Measurements from ENCODE around the gene TNFAIP1. TPM values are rescaled to one million over a fixed set of nuclear protein-coding genes. Genes with fewer than 3 reads are reported as not detected.
A peak's percentile ranks its signal among the peaks of the same experiment; 100 is the strongest.
"Not testable (repeated sequence)": the region's sequence is repeated elsewhere in the genome, so short reads cannot be mapped to it uniquely, and the experiment has no call there.

TNFAIP1 gene
- total RNA-seq, 1 experiment from 2014 or later = 49.4 TPM

GRCh38 chr17:28338056-28338768, 2.7 kb downstream of the TNFAIP1 start:
- peak overlapping the region; percentile 9 for H3K27ac Mint-ChIP-seq (ENCODE audit: unreplicated experiment)
- CTCF ChIA-PET = no interaction called here
- no TSS peak for BruUV-seq (replicated peaks)
- peaks cover 65% of the 10 kb centered on the region for H3K36me3 Mint-ChIP-seq (ENCODE audit: insufficient read depth, unreplicated experiment)
- intact Hi-C loops (cut with micrococcal nuclease; ENCODE audit: unreplicated experiment) = no loop called here
- H3K4me1 Mint-ChIP-seq (ENCODE audit: low read depth, unreplicated experiment) = peaks cover 31% of the 10 kb centered on the region
- no peaks in the 10 kb centered on the region for H3K9me3 Mint-ChIP-seq (ENCODE audit: low read depth, unreplicated experiment)
- TF ChIP-seq CTCF (IDR thresholded peaks at IDR 0.05; ENCODE audit: unreplicated experiment) = no peak
- no peaks in the 10 kb centered on the region for H3K27me3 Mint-ChIP-seq (ENCODE audit: unreplicated experiment)
- DNase-seq = no peak
- H3K4me3 Mint-ChIP-seq (ENCODE audit: low read depth, unreplicated experiment) = peak overlapping the region; percentile 93

GRCh38 chr17:28338769-28339212, 3.2 kb downstream of the TNFAIP1 start:
- H3K36me3 Mint-ChIP-seq (ENCODE audit: insufficient read depth, unreplicated experiment) = peaks cover 64% of the 10 kb centered on the region
- H3K9me3 Mint-ChIP-seq (ENCODE audit: low read depth, unreplicated experiment); BruUV-seq (replicated peaks); CTCF ChIA-PET; H3K27me3 Mint-ChIP-seq (ENCODE audit: unreplicated experiment); DNase-seq; intact Hi-C loops (cut with micrococcal nuclease; ENCODE audit: unreplicated experiment); H3K27ac Mint-ChIP-seq (ENCODE audit: unreplicated experiment); H3K4me3 Mint-ChIP-seq (ENCODE audit: low read depth, unreplicated experiment): not testable (repeated sequence)
- peaks cover 28% of the 10 kb centered on the region for H3K4me1 Mint-ChIP-seq (ENCODE audit: low read depth, unreplicated experiment)

- CTCF ChIA-PET = no interaction called here
- no peak for TF ChIP-seq CTCF (IDR thresholded peaks at IDR 0.05; ENCODE audit: unreplicated experiment)
- DNase-seq = no peak
- Mint-ChIP-seq H3K4me1 (ENCODE audit: low read depth, unreplicated experiment) (peaks cover 22% of the 10 kb centered on the region), H3K9me3 (ENCODE audit: low read depth, unreplicated experiment) (no peaks in the 10 kb centered on the region), H3K36me3 (ENCODE audit: insufficient read depth, unreplicated experiment) (peaks cover 58% of the 10 kb centered on the region), H3K27me3 (ENCODE audit: unreplicated experiment) (no peaks in the 10 kb centered on the region), H3K4me3 (ENCODE audit: low read depth, unreplicated experiment) (no peak overlapping the region), H3K27ac (ENCODE audit: unreplicated experiment) (no peak overlapping the region)
- no TSS peak for BruUV-seq (replicated peaks)
- intact Hi-C loops (cut with micrococcal nuclease; ENCODE audit: unreplicated experiment) = no loop called here
Measured at GRCh38 chr17:28339431-28339830, 3.9 kb downstream of the TNFAIP1 start.

- BruUV-seq (replicated peaks) = no TSS peak
- no peaks in the 10 kb centered on the region for H3K27me3 Mint-ChIP-seq (ENCODE audit: unreplicated experiment)
- TF ChIP-seq CTCF (IDR thresholded peaks at IDR 0.05; ENCODE audit: unreplicated experiment) = no peak
- no peaks in the 10 kb centered on the region for H3K9me3 Mint-ChIP-seq (ENCODE audit: low read depth, unreplicated experiment)
- H3K27ac Mint-ChIP-seq (ENCODE audit: unreplicated experiment) = no peak overlapping the region
- peaks cover 18% of the 10 kb centered on the region for H3K4me1 Mint-ChIP-seq (ENCODE audit: low read depth, unreplicated experiment)
- no peak overlapping the region for H3K4me3 Mint-ChIP-seq (ENCODE audit: low read depth, unreplicated experiment)
- intact Hi-C loops (cut with micrococcal nuclease; ENCODE audit: unreplicated experiment) = no loop called here
- H3K36me3 Mint-ChIP-seq (ENCODE audit: insufficient read depth, unreplicated experiment) = peaks cover 56% of the 10 kb centered on the region
- CTCF ChIA-PET = no interaction called here
- DNase-seq = no peak
Measured at GRCh38 chr17:28340374-28340773, 4.8 kb downstream of the TNFAIP1 start.

GRCh38 chr17:28341516-28341915, 6.0 kb downstream of the TNFAIP1 start:
- H3K36me3 Mint-ChIP-seq (ENCODE audit: insufficient read depth, unreplicated experiment) = peaks cover 48% of the 10 kb centered on the region
- no peak for DNase-seq
- CTCF ChIA-PET = no interaction called here
- intact Hi-C loops (cut with micrococcal nuclease; ENCODE audit: unreplicated experiment) = no loop called here
- peaks cover 23% of the 10 kb centered on the region for H3K4me1 Mint-ChIP-seq (ENCODE audit: low read depth, unreplicated experiment)
- H3K27me3 Mint-ChIP-seq (ENCODE audit: unreplicated experiment) = no peaks in the 10 kb centered on the region
- H3K9me3 Mint-ChIP-seq (ENCODE audit: low read depth, unreplicated experiment) = no peaks in the 10 kb centered on the region
- no peak overlapping the region for H3K4me3 Mint-ChIP-seq (ENCODE audit: low read depth, unreplicated experiment)
- BruUV-seq (replicated peaks) = no TSS peak
- no peak for TF ChIP-seq CTCF (IDR thresholded peaks at IDR 0.05; ENCODE audit: unreplicated experiment)
- no peak overlapping the region for H3K27ac Mint-ChIP-seq (ENCODE audit: unreplicated experiment)

Measured in Calu3 (cell line).